Measurements from ENCODE around the gene ERBB2. TPM values are rescaled to one million over a fixed set of nuclear protein-coding genes. Genes with fewer than 3 reads are reported as not detected.

Gene ERBB2
- total RNA-seq, 1 donor from 2014 or later, result 66.2 TPM

GRCh38 chr17:39774047-39774446 is 74.2 kb downstream of the ERBB2 start:
- TF ChIP-seq CTCF (IDR thresholded peaks at IDR 0.05), result no peak
- Mint-ChIP-seq H3K9me3 (ENCODE audit: unreplicated experiment) (no peaks in the 10 kb centered on the region), H3K27me3 (ENCODE audit: unreplicated experiment) (peaks cover 74% of the 10 kb centered on the region), H3K27ac (ENCODE audit: unreplicated experiment) (no peak overlapping the region), H3K36me3 (ENCODE audit: unreplicated experiment) (no peaks in the 10 kb centered on the region), H3K4me1 (ENCODE audit: unreplicated experiment) (no peaks in the 10 kb centered on the region), H3K4me3 (ENCODE audit: unreplicated experiment) (no peak overlapping the region)
- DNase-seq (ENCODE audit: extremely low spot score, unreplicated experiment), result no peak

- H3K9me3 Mint-ChIP-seq (ENCODE audit: unreplicated experiment), result no peaks in the 10 kb centered on the region
- H3K4me3 Mint-ChIP-seq (ENCODE audit: unreplicated experiment), result no peak overlapping the region
- TF ChIP-seq CTCF (IDR thresholded peaks at IDR 0.05), result no peak
- peaks cover 72% of the 10 kb centered on the region for H3K27me3 Mint-ChIP-seq (ENCODE audit: unreplicated experiment)
- no peak for DNase-seq (ENCODE audit: extremely low spot score, unreplicated experiment)
- H3K36me3 Mint-ChIP-seq (ENCODE audit: unreplicated experiment), result no peaks in the 10 kb centered on the region
- no peaks in the 10 kb centered on the region for H3K4me1 Mint-ChIP-seq (ENCODE audit: unreplicated experiment)
- no peak overlapping the region for H3K27ac Mint-ChIP-seq (ENCODE audit: unreplicated experiment)
These were observed 75.2 kb downstream of the ERBB2 start for GRCh38 chr17:39775031-39775430.

DNA sequence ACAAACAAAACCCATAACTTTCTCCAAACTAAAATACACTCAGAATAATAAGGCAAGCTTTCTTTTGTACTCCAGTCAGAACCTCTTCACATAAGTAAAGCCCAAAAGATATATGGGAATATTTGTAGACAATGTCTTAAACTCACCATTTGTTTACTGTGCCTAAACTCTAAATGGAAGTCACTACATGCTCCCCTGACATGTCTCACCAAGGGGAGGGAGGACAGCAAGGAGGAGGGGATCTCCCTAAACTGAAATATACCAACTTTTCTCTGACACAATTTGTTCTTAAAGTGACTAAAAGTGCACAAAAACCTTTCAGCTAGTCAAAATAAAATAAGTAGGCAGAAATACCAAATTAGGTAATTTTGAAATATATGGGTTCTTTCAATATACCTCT is 76.4 kb downstream of the ERBB2 start:
- Mint-ChIP-seq H3K4me1 (ENCODE audit: unreplicated experiment) (no peaks in the 10 kb centered on the region), H3K9me3 (ENCODE audit: unreplicated experiment) (no peaks in the 10 kb centered on the region), H3K36me3 (ENCODE audit: unreplicated experiment) (no peaks in the 10 kb centered on the region), H3K27ac (ENCODE audit: unreplicated experiment) (no peak overlapping the region), H3K4me3 (ENCODE audit: unreplicated experiment) (no peak overlapping the region), H3K27me3 (ENCODE audit: unreplicated experiment) (peaks cover 74% of the 10 kb centered on the region)
- no peak for DNase-seq (ENCODE audit: extremely low spot score, unreplicated experiment)
- no peak for TF ChIP-seq CTCF (IDR thresholded peaks at IDR 0.05)

- H3K36me3 Mint-ChIP-seq (ENCODE audit: unreplicated experiment), result no peaks in the 10 kb centered on the region
- no peak for DNase-seq (ENCODE audit: extremely low spot score, unreplicated experiment)
- no peak overlapping the region for H3K27ac Mint-ChIP-seq (ENCODE audit: unreplicated experiment)
- H3K4me3 Mint-ChIP-seq (ENCODE audit: unreplicated experiment), result no peak overlapping the region
- TF ChIP-seq CTCF (IDR thresholded peaks at IDR 0.05), result no peak
- no peaks in the 10 kb centered on the region for H3K4me1 Mint-ChIP-seq (ENCODE audit: unreplicated experiment)
- peaks cover 77% of the 10 kb centered on the region for H3K27me3 Mint-ChIP-seq (ENCODE audit: unreplicated experiment)
- no peaks in the 10 kb centered on the region for H3K9me3 Mint-ChIP-seq (ENCODE audit: unreplicated experiment)
These were observed 77.9 kb downstream of the ERBB2 start for GRCh38 chr17:39777534-39778365.

Small RNAs within 50 kb of the gene (microRNA-seq; reads per million reads assigned to microRNA genes)
- 2.7 reads per million for gene MIR4728 (ENCODE audit: unreplicated experiment)

Other genes starting within 250 kb of the ERBB2 start
- gene MED1, start 248.8 kb upstream of the ERBB2 start, total RNA-seq, result 45.9 and 48.0 TPM in 2 replicates
- 57.4 and 59.0 TPM in 2 replicates for gene CDK12, start 238.6 kb upstream of the ERBB2 start, total RNA-seq
- not detected in 2 replicates for gene NEUROD2, start 92.1 kb upstream of the ERBB2 start, total RNA-seq
- 4.5 and 6.0 TPM in 2 replicates for gene PPP1R1B, start 73.1 kb upstream of the ERBB2 start, total RNA-seq
- gene STARD3, start 62.9 kb upstream of the ERBB2 start, total RNA-seq, result 55.5 and 68.9 TPM in 2 replicates
- gene TCAP, start 34.7 kb upstream of the ERBB2 start, total RNA-seq, result 0.94 and 1.3 TPM in 2 replicates
- gene PNMT, start 31.6 kb upstream of the ERBB2 start, total RNA-seq, result 1.9 and 2.4 TPM in 2 replicates
- 33.8 and 35.3 TPM in 2 replicates for gene PGAP3, start 12.0 kb upstream of the ERBB2 start, total RNA-seq
- gene MIEN1, start 30.5 kb downstream of the ERBB2 start, total RNA-seq, result 48.4 and 52.7 TPM in 2 replicates
- 0.94 and 1.2 TPM in 2 replicates for gene GRB7, start 37.9 kb downstream of the ERBB2 start, total RNA-seq
- not detected in 2 replicates for gene IKZF3, start 164.2 kb downstream of the ERBB2 start, total RNA-seq
- gene ZPBP2, start 168.1 kb downstream of the ERBB2 start, total RNA-seq, result not detected in 2 replicates
- 9.6 and 10.2 TPM in 2 replicates for gene GSDMB, start 218.6 kb downstream of the ERBB2 start, total RNA-seq
- gene ORMDL3, start 227.5 kb downstream of the ERBB2 start, total RNA-seq, result 59.4 and 60.5 TPM in 2 replicates
- not detected in 2 replicates for gene LRRC3C, start 227.7 kb downstream of the ERBB2 start, total RNA-seq